Activated T-helper 17 cell treated with anti-CD3 and anti-CD28 coated beads, Interleukin-2, amount 50 U/mL, for 72 hours (primary cell): ENCODE results near the gene PDE1A. TPM values are rescaled to one million over a fixed set of nuclear protein-coding genes. Genes with fewer than 3 reads are reported as not detected.

Experiments used
- ATAC-seq: fragments of 150-1000 bp; cut with Tn5 transposase; replicated peaks from 2 replicates; pipeline ENCODE4 v1.10.0; 2021; ENCODE audit warnings: mild to moderate bottlenecking, moderate library complexity
- H3K27ac Mint-ChIP-seq: one replicate; pipeline ENCODE4 v1.8.0; 2022; ENCODE audit warnings: mixed read lengths
- H3K27me3 Mint-ChIP-seq: one replicate; pipeline ENCODE4 v1.8.0; 2022; ENCODE audit warnings: mixed read lengths
- H3K36me3 Mint-ChIP-seq: one replicate; pipeline ENCODE4 v1.8.0; 2022; ENCODE audit warnings: low read depth, mild to moderate bottlenecking, mixed read lengths
- H3K4me1 Mint-ChIP-seq: one replicate; pipeline ENCODE4 v1.8.0; 2022; ENCODE audit warnings: mixed read lengths
- H3K4me3 Mint-ChIP-seq: one replicate; pipeline ENCODE4 v1.8.0; 2022; ENCODE audit warnings: mild to moderate bottlenecking, mixed read lengths
- H3K9me3 Mint-ChIP-seq: one replicate; pipeline ENCODE4 v1.8.0; 2022; ENCODE audit warnings: mixed read lengths
- total RNA-seq, 2 donors: library from RNA; stranded (reverse); gene quantifications; one replicate each; pipeline ENCODE4 v1.2.3, GENCODE V29; 2022

Gene PDE1A
- total RNA-seq, 2 donors from 2014 or later, result not detected

GRCh38 chr2:182247831-182248230 is 179.0 kb downstream of the PDE1A start:
- Mint-ChIP-seq H3K4me1 (no peaks in the 10 kb centered on the region), H3K4me3 (no peak overlapping the region), H3K9me3 (no peaks in the 10 kb centered on the region), H3K27ac (no peak overlapping the region), H3K36me3 (no peaks in the 10 kb centered on the region), H3K27me3 (no peaks in the 10 kb centered on the region)
- ATAC-seq, result no peak

DNA sequence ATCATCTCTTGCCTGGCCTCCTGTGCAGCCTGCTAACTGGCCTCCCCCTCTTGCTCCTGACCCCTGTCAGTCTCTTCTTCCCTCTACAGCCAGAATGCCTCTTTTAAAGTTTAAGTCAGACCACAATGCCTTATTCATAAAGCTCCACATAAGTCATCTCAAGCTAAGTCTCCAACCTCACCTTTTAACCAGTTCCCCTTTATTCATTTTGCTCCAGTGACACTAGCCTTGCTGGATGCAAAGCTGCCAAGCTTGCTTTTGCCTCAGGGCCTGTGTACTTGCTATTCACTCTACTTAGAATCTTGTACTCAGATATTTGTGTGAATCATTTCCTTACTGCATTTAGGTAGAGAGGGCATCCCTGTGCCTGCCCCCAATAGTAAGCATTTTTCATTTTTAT is 180.9 kb downstream of the PDE1A start:
- no peak for ATAC-seq
- no peaks in the 10 kb centered on the region for H3K27me3 Mint-ChIP-seq
- H3K4me3 Mint-ChIP-seq, result no peak overlapping the region
- no peaks in the 10 kb centered on the region for H3K9me3 Mint-ChIP-seq
- H3K36me3 Mint-ChIP-seq, result no peaks in the 10 kb centered on the region
- no peaks in the 10 kb centered on the region for H3K4me1 Mint-ChIP-seq
- no peak overlapping the region for H3K27ac Mint-ChIP-seq

GRCh38 chr2:182242609-182243008 is 184.2 kb downstream of the PDE1A start:
- Mint-ChIP-seq H3K9me3 (no peaks in the 10 kb centered on the region), H3K4me1 (no peaks in the 10 kb centered on the region), H3K27ac (no peak overlapping the region), H3K27me3 (peaks cover 3% of the 10 kb centered on the region), H3K4me3 (no peak overlapping the region), H3K36me3 (no peaks in the 10 kb centered on the region)
- no peak for ATAC-seq

DNA sequence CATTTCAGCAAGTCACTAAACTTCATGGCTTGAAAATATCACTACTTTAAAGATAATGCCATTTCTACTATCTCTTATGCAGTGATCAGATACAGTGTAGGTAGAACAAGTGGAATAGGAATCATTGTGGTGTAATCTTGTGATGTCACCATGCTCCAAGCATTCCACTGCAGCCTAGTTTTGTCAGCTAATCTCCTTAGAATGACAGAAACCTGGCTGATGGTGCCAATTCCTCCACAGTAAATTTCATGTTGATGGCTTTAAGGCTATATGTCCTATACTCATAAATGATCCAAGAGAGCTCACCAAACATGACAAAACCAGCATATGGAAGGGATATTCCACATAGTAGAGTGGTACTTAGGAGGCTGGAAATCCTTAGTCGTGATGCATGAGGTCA is 184.9 kb downstream of the PDE1A start:
- Mint-ChIP-seq H3K27me3 (peaks cover 3% of the 10 kb centered on the region), H3K27ac (no peak overlapping the region), H3K4me3 (no peak overlapping the region), H3K9me3 (no peaks in the 10 kb centered on the region), H3K36me3 (no peaks in the 10 kb centered on the region), H3K4me1 (no peaks in the 10 kb centered on the region)
- no peak for ATAC-seq

GRCh38 chr2:182240862-182241371 is 185.9 kb downstream of the PDE1A start:
- H3K27ac Mint-ChIP-seq, result no peak overlapping the region
- ATAC-seq, result peak; percentile 47
- H3K4me3 Mint-ChIP-seq, result no peak overlapping the region
- no peaks in the 10 kb centered on the region for H3K9me3 Mint-ChIP-seq
- peaks cover 3% of the 10 kb centered on the region for H3K27me3 Mint-ChIP-seq
- H3K4me1 Mint-ChIP-seq, result no peaks in the 10 kb centered on the region
- no peaks in the 10 kb centered on the region for H3K36me3 Mint-ChIP-seq

GRCh38 chr2:182230561-182230960 is 196.3 kb downstream of the PDE1A start:
- Mint-ChIP-seq H3K9me3 (no peaks in the 10 kb centered on the region), H3K27me3 (peaks cover 3% of the 10 kb centered on the region), H3K4me3 (no peak overlapping the region), H3K27ac (no peak overlapping the region), H3K4me1 (no peaks in the 10 kb centered on the region), H3K36me3 (no peaks in the 10 kb centered on the region)
- ATAC-seq, result no peak

DNA sequence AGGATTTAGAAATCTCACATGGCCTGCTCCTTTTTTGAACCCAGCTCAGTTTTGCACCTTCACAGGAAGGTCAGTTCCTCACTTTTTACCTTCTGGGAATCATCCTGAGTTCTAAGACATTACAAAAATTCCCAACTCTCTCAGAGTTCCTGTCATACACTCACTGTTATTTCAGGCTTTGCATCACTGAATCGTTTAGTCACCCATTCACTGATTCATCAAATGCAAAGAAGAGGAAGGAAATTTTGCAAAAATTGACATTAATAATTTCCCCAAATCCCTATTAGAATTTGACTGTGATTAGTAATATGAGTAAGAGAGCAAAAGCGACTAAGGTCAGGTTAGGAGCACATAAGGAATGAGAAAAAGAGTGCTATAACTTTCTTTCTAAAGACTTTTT is 197.5 kb downstream of the PDE1A start:
- no peaks in the 10 kb centered on the region for H3K36me3 Mint-ChIP-seq
- peaks cover 3% of the 10 kb centered on the region for H3K27me3 Mint-ChIP-seq
- H3K4me1 Mint-ChIP-seq, result no peaks in the 10 kb centered on the region
- no peak for ATAC-seq
- H3K4me3 Mint-ChIP-seq, result no peak overlapping the region
- no peaks in the 10 kb centered on the region for H3K9me3 Mint-ChIP-seq
- no peak overlapping the region for H3K27ac Mint-ChIP-seq

DNA sequence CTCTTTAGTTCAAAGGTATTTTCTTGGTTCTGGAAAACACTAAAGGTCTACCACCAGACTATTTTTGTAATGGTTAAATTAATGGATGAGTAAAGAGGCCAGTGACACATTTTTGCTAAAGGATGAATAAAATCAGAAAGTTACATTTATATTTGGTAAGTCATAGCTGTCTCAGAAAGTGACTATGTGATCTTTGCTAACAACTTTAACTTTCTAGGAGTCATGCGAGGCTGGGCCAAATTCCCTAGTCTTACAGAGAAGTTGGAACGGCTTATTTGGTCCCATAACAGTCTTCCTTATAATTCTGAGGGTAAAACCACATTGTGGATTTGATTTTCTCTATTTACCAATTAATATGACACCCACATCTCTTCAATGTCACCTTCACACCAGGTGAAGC is 198.1 kb downstream of the PDE1A start:
- Mint-ChIP-seq H3K27me3 (peaks cover 3% of the 10 kb centered on the region), H3K9me3 (no peaks in the 10 kb centered on the region), H3K4me3 (no peak overlapping the region), H3K27ac (no peak overlapping the region), H3K4me1 (no peaks in the 10 kb centered on the region), H3K36me3 (no peaks in the 10 kb centered on the region)
- ATAC-seq, result no peak

DNA sequence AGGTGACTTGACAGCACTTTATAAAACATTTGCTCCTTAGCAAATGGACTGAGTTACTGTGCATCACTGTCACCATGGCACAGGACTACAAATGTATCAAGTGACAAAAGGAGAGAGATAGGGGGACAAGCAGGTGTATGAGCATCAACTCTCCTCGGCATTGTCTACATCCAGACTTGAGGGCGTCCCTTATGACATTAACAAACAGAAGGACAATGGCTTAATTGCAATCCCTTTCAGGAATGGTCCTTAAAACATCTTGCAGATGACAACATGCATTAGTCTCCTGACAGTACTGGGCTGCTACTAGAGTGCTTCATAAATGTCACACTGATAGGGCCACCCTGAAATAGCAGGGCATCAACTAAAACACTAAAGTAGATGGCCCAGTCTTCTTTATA is 198.8 kb downstream of the PDE1A start:
- Mint-ChIP-seq H3K4me3 (no peak overlapping the region), H3K27ac (no peak overlapping the region), H3K9me3 (no peaks in the 10 kb centered on the region), H3K27me3 (peaks cover 3% of the 10 kb centered on the region), H3K4me1 (no peaks in the 10 kb centered on the region), H3K36me3 (no peaks in the 10 kb centered on the region)
- ATAC-seq, result no peak

DNA sequence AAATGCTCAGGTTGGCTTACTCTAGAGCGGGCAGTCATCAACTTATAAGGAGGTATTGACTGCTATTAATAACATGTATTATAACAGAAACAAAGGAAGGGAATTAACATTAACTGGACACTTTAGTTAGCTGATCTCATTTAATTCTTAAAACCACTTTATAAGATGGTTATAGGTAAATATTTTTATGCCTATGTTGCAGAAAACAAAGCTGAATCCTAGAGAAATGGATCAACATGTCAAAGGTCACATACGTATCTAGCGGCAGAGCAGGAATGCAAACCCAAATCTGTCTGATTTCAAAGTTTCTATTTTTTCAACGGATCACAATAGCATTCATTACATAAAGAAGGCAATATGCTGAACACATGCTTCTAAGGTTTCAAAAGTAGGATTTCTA is 200.0 kb downstream of the PDE1A start:
- ATAC-seq, result no peak
- no peak overlapping the region for H3K27ac Mint-ChIP-seq
- H3K36me3 Mint-ChIP-seq, result no peaks in the 10 kb centered on the region
- H3K4me1 Mint-ChIP-seq, result no peaks in the 10 kb centered on the region
- no peaks in the 10 kb centered on the region for H3K9me3 Mint-ChIP-seq
- no peak overlapping the region for H3K4me3 Mint-ChIP-seq
- peaks cover under 1% of the 10 kb centered on the region for H3K27me3 Mint-ChIP-seq

DNA sequence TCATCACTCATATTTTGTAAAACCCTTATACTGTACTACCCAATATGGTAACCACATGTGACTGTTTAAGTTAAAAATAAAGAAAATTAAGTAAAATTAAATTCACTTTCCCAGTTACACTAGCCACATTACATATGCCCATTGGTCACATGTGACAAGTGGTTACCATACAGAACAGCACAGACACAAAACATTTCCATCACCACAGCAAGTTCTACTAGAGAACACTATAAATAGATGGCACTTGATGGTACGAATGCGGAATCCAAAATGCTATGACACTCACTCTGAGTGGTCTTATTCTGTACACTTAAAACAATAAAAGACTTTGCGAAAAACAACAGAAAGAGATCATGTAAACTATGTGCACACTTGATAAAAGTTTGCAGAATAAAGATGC is 202.2 kb downstream of the PDE1A start:
- H3K4me1 Mint-ChIP-seq, result no peaks in the 10 kb centered on the region

GRCh38 chr2:182220998-182221397 is 205.8 kb downstream of the PDE1A start:
- Mint-ChIP-seq H3K27me3 (no peaks in the 10 kb centered on the region), H3K4me1 (no peaks in the 10 kb centered on the region), H3K9me3 (no peaks in the 10 kb centered on the region), H3K4me3 (no peak overlapping the region), H3K36me3 (no peaks in the 10 kb centered on the region), H3K27ac (no peak overlapping the region)
- ATAC-seq, result no peak

More for the DNA sequence above, 202.2 kb downstream of the PDE1A start:
- no peak for ATAC-seq
- Mint-ChIP-seq H3K27ac (no peak overlapping the region), H3K4me3 (no peak overlapping the region), H3K36me3 (no peaks in the 10 kb centered on the region), H3K27me3 (no peaks in the 10 kb centered on the region), H3K9me3 (no peaks in the 10 kb centered on the region)

- Mint-ChIP-seq H3K4me3 (no peak overlapping the region), H3K27me3 (no peaks in the 10 kb centered on the region), H3K27ac (no peak overlapping the region), H3K36me3 (no peaks in the 10 kb centered on the region), H3K9me3 (no peaks in the 10 kb centered on the region), H3K4me1 (no peaks in the 10 kb centered on the region)
- ATAC-seq, result no peak
These were observed 206.5 kb downstream of the PDE1A start for GRCh38 chr2:182220335-182220734.

- Mint-ChIP-seq H3K27ac (no peak overlapping the region), H3K36me3 (no peaks in the 10 kb centered on the region), H3K9me3 (no peaks in the 10 kb centered on the region), H3K27me3 (no peaks in the 10 kb centered on the region), H3K4me1 (no peaks in the 10 kb centered on the region), H3K4me3 (no peak overlapping the region)
- no peak for ATAC-seq
These were observed 216.2 kb downstream of the PDE1A start for GRCh38 chr2:182210669-182211068.

DNA sequence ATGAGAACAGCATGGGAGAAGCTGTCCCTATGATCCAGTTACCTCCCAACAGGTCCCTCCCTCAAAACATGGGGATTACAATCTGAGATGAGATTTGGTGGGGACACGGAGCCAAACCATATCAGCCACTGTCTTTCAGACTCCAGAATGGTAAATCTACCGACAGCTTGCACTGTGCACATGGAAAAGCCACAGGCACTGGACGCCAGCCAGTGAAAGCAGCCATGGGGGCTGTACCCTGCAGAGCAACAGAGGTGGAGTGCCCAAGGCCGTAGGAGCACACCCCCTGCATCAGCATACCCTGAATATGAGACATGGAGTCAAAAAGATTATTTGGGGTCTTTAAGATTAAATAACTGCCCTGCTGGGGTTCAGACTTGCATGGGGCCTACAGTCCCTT is 218.4 kb downstream of the PDE1A start:
- ATAC-seq, result no peak
- Mint-ChIP-seq H3K36me3 (no peaks in the 10 kb centered on the region), H3K4me1 (no peaks in the 10 kb centered on the region), H3K4me3 (no peak overlapping the region), H3K27ac (no peak overlapping the region), H3K27me3 (no peaks in the 10 kb centered on the region), H3K9me3 (no peaks in the 10 kb centered on the region)

- H3K4me1 Mint-ChIP-seq, result no peaks in the 10 kb centered on the region
- ATAC-seq, result no peak
- no peaks in the 10 kb centered on the region for H3K9me3 Mint-ChIP-seq
- no peaks in the 10 kb centered on the region for H3K27me3 Mint-ChIP-seq
- H3K4me3 Mint-ChIP-seq, result no peak overlapping the region
- no peaks in the 10 kb centered on the region for H3K36me3 Mint-ChIP-seq
- H3K27ac Mint-ChIP-seq, result no peak overlapping the region
These were observed 219.6 kb downstream of the PDE1A start for GRCh38 chr2:182207049-182207746.
